ENCODE measurements around the gene WIZ.

- TF ChIP-seq, protein P1, sequence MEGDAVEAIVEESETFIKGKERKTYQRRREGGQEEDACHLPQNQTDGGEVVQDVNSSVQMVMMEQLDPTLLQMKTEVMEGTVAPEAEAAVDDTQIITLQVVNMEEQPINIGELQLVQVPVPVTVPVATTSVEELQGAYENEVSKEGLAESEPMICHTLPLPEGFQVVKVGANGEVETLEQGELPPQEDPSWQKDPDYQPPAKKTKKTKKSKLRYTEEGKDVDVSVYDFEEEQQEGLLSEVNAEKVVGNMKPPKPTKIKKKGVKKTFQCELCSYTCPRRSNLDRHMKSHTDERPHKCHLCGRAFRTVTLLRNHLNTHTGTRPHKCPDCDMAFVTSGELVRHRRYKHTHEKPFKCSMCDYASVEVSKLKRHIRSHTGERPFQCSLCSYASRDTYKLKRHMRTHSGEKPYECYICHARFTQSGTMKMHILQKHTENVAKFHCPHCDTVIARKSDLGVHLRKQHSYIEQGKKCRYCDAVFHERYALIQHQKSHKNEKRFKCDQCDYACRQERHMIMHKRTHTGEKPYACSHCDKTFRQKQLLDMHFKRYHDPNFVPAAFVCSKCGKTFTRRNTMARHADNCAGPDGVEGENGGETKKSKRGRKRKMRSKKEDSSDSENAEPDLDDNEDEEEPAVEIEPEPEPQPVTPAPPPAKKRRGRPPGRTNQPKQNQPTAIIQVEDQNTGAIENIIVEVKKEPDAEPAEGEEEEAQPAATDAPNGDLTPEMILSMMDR (conservative IDR thresholded peaks at IDR 0.05; ENCODE audit: low read depth, low read length), result no peak
- TF ChIP-seq EZH2 (IDR thresholded peaks at IDR 0.05; ENCODE audit: borderline replicate concordance, low read depth, low read length, poor library complexity, severe bottlenecking), result no peak
These were observed 17.3 kb upstream of the WIZ start for GRCh38 chr19:15466851-15467733.
